Measurements from ENCODE around the gene FNDC3B. TPM values are rescaled to one million over a fixed set of nuclear protein-coding genes. Genes with fewer than 3 reads are reported as not detected.

The FNDC3B gene
- total and polyA plus RNA-seq, 2 donors (not counting 1 experiment from before 2014, with no cell fraction given), result 1.2 to 9.2 TPM

DNA sequence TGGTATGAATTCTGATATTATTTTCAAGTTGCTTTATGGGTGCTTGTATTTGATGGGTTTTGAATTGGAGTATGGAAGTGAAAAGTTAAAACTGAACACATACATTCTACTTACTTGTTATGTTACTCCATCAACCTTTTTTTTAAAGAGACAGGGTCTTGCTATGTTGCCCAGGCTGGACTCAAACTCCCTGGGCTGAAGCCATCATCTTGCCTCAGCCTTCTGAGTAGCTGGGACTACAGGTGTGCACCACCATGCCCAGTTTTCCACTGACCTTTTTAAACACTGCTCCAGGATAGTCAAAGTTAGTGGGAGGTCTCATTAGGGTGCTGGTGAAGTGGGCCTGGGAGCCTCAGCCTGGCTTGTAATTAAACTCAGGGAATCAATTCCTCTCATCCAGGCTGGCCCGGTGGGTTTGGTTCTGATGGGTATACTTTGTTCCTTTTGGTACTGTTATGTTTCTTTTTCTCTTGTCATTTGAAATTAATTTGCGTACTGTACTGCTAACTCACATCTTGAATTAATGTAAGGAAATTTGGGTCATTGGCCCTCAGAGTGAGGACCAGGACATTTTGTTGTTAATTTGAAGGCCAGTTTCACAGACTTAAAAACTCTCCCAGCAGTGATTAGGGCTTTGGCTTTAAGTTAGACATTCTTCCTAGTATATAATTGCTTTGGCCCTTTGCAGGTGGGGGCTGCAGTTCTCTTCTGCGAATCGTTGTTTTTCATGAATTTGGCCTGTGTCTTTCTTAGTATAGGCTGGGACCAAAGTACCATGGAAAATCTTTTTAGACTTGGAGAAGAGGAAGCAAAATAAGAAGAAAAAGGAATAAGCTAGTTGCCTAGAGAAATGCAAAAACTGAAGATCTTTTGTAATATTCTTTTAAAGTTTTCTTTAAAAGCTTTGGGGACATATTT, 66.9 kb downstream of the FNDC3B start:
- no peak overlapping the region for H3K27ac ChIP-seq (ENCODE audit: low read length in 2 of 2)
- H3K79me2 ChIP-seq (ENCODE audit: control insufficient read depth, insufficient read depth, low read length), result no peaks in the 10 kb centered on the region
- 71% methylated on average over 2 of the region's 4 CpGs for WGBS (ENCODE audit: insufficient coverage)

More for the DNA sequence above, 66.9 kb downstream of the FNDC3B start:
- peak overlapping the region; percentile 24 for H3K9ac ChIP-seq (ENCODE audit: low read length)
- peaks cover 27 to 32% of the 10 kb centered on the region in 2 donors for H3K4me1 ChIP-seq (ENCODE audit: control insufficient read depth in 2 of 2, insufficient read depth in 2 of 2, low read length in 2 of 2)
- peaks cover 0 to 59% (median 53%) of the 10 kb centered on the region in 4 experiments for H3K27me3 ChIP-seq (replicated peaks in 1 of 4; ENCODE audit: control extremely low read depth in 1 of 4, control insufficient read depth in 3 of 4, insufficient read depth in 4 of 4, low read length in 3 of 4)
- H3K9me3 ChIP-seq (ENCODE audit: control extremely low read depth in 1 of 3, control insufficient read depth in 2 of 3, insufficient read depth in 1 of 3, low read length in 2 of 3), result no peaks in the 10 kb centered on the region
- TF ChIP-seq, protein P1, sequence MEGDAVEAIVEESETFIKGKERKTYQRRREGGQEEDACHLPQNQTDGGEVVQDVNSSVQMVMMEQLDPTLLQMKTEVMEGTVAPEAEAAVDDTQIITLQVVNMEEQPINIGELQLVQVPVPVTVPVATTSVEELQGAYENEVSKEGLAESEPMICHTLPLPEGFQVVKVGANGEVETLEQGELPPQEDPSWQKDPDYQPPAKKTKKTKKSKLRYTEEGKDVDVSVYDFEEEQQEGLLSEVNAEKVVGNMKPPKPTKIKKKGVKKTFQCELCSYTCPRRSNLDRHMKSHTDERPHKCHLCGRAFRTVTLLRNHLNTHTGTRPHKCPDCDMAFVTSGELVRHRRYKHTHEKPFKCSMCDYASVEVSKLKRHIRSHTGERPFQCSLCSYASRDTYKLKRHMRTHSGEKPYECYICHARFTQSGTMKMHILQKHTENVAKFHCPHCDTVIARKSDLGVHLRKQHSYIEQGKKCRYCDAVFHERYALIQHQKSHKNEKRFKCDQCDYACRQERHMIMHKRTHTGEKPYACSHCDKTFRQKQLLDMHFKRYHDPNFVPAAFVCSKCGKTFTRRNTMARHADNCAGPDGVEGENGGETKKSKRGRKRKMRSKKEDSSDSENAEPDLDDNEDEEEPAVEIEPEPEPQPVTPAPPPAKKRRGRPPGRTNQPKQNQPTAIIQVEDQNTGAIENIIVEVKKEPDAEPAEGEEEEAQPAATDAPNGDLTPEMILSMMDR (IDR thresholded peaks at IDR 0.05), result no peak
- no peak for TF ChIP-seq EZH2 (IDR thresholded peaks at IDR 0.05; ENCODE audit: borderline replicate concordance, insufficient read depth, low read depth, low read length, poor library complexity, severe bottlenecking)
- peak overlapping the region in 1 of 5 experiments; percentile 31 for H3K4me3 ChIP-seq (ENCODE audit: control extremely low read depth in 1 of 5, extremely low read depth in 1 of 5, insufficient read depth in 1 of 5, low read depth in 2 of 5, low read length in 4 of 5)
- peaks cover 5% of the 10 kb centered on the region for H4K20me1 ChIP-seq (ENCODE audit: control insufficient read depth, insufficient read depth, low read length, poor library complexity, severe bottlenecking)
- ATAC-seq (ENCODE audit: low read depth), result no peak
- H3K9me3 Mint-ChIP-seq (ENCODE audit: insufficient read depth), result no peaks in the 10 kb centered on the region
- ChIA-PET POLR2A (no interaction called here), CTCF (interaction anchor here (0.7 kb wide), 1 partner anchor 567 kb away, joined by 4 read pairs; no protein-coding TSS in a partner anchor)
- H3K4me3 Mint-ChIP-seq, result peak overlapping the region; percentile 71
- H2AFZ ChIP-seq (ENCODE audit: insufficient read depth, low read depth, low read length, poor library complexity, severe bottlenecking), result no peak overlapping the region
- peaks cover 33% of the 10 kb centered on the region for H3K4me1 Mint-ChIP-seq
- DNase-seq, result no peak
- H3K36me3 ChIP-seq (replicated peaks in 1 of 2; ENCODE audit: control extremely low read depth in 1 of 2, control insufficient read depth in 1 of 2, extremely low read depth in 1 of 2, insufficient read depth in 2 of 2, low read length in 1 of 2), result no peaks in the 10 kb centered on the region
- peaks cover 72% of the 10 kb centered on the region for H3K27me3 Mint-ChIP-seq
- intact Hi-C loops (cut with micrococcal nuclease), result no loop called here
- H3K27ac Mint-ChIP-seq, result no peak overlapping the region
- H3K4me2 ChIP-seq (replicated peaks; ENCODE audit: low read depth, low read length, poor library complexity, severe bottlenecking), result peak overlapping the region; percentile 59

All from B cell (primary cell).